ENCODE data around the gene MAFB. TPM values are rescaled to one million over a fixed set of nuclear protein-coding genes. Genes with fewer than 3 reads are reported as not detected.

MAFB gene
- total RNA-seq, 1 experiment from 2014 or later = 0.22 TPM

GRCh38 chr20:40710603-40711002, 21.6 kb upstream of the MAFB start:
- CTCF ChIA-PET = interaction anchor here (2.1 kb wide), 1 partner anchor 31 kb away, joined by 4 read pairs; no protein-coding TSS in a partner anchor
- BruUV-seq (replicated peaks) = no TSS peak
- H3K36me3 ChIP-seq (ENCODE audit: control insufficient read depth in 1 of 2, insufficient read depth in 2 of 2, low read length in 2 of 2) = no peaks in the 10 kb centered on the region
- no peak overlapping the region for H2AFZ ChIP-seq (ENCODE audit: low read depth, low read length, poor library complexity, severe bottlenecking)
- POLR2A ChIA-PET = no interaction called here
- no peak overlapping the region for H3K4me2 ChIP-seq (ENCODE audit: low read length)
- H4K20me1 ChIP-seq (ENCODE audit: insufficient read depth) = no peaks in the 10 kb centered on the region
- RAD21 ChIA-PET (ENCODE audit: low non-redundant PET in 1 of 2, low total read pairs in 2 of 2, uncharacterized antibody in 2 of 2, unreplicated experiment in 2 of 2) = no interaction called here
- no peak overlapping the region for H3K4me3 ChIP-seq (replicated peaks in 1 of 2; ENCODE audit: low read depth in 1 of 2, low read length in 2 of 2)
- H3K79me2 ChIP-seq (ENCODE audit: insufficient read depth, low read length) = no peaks in the 10 kb centered on the region
- H3K9me2 ChIP-seq (ENCODE audit: insufficient read depth) = no peaks in the 10 kb centered on the region
- no peak for TF ChIP-seq EGR1 (IDR thresholded peaks at IDR 0.05; ENCODE audit: low read depth)
- no peak for TF ChIP-seq ELF1 (IDR thresholded peaks at IDR 0.05; ENCODE audit: borderline replicate concordance, low read depth)
- H3K27ac ChIP-seq (ENCODE audit: low read depth, low read length) = no peak overlapping the region
- H3K9ac ChIP-seq (ENCODE audit: low read length) = no peak overlapping the region
- intact Hi-C loops (cut with micrococcal nuclease) = no loop called here
- ATAC-seq (no peak), DNase-seq (ENCODE audit: low read depth, low spot score) (no peak)
- no peaks in the 10 kb centered on the region for H3K9me3 ChIP-seq (ENCODE audit: control insufficient read depth in 1 of 2, insufficient read depth in 1 of 2, low read depth in 1 of 2, low read length in 2 of 2)
- H3K27me3 ChIP-seq (ENCODE audit: insufficient read depth, low read length) = peaks cover 11% of the 10 kb centered on the region; the same call in 1 of the 2 replicates
- peaks cover 0 to 6% of the 10 kb centered on the region in 2 experiments; a peak in 2 of 4 replicates for H3K4me1 ChIP-seq (ENCODE audit: control insufficient read depth in 1 of 2, insufficient read depth in 2 of 2, low read length in 2 of 2)

GRCh38 chr20:40706977-40707582, 18.0 kb upstream of the MAFB start:
- peak; percentile 100 for ATAC-seq
- DNase-seq (ENCODE audit: low read depth, low spot score) = peak; percentile 33
- Histone ChIP-seq H3K4me3 (replicated peaks in 1 of 2; ENCODE audit: low read depth in 1 of 2, low read length in 2 of 2) (no peak overlapping the region), H3K36me3 (ENCODE audit: control insufficient read depth in 1 of 2, insufficient read depth in 2 of 2, low read length in 2 of 2) (no peaks in the 10 kb centered on the region), H3K27me3 (ENCODE audit: insufficient read depth, low read length) (peaks cover 9% of the 10 kb centered on the region; the same call in 1 of the 2 replicates), H3K9ac (ENCODE audit: low read length) (no peak overlapping the region), H3K79me2 (ENCODE audit: insufficient read depth, low read length) (no peaks in the 10 kb centered on the region), H3K9me2 (ENCODE audit: insufficient read depth) (no peaks in the 10 kb centered on the region), H3K4me1 (ENCODE audit: control insufficient read depth in 1 of 2, insufficient read depth in 2 of 2, low read length in 2 of 2) (peaks cover 0 to 6% of the 10 kb centered on the region in 2 experiments; a peak in 2 of 4 replicates), H3K27ac (ENCODE audit: low read depth, low read length) (no peak overlapping the region), H3K9me3 (ENCODE audit: control insufficient read depth in 1 of 2, insufficient read depth in 1 of 2, low read depth in 1 of 2, low read length in 2 of 2) (no peaks in the 10 kb centered on the region), H3K4me2 (ENCODE audit: low read length) (peak overlapping the region; percentile 11), H4K20me1 (ENCODE audit: insufficient read depth) (no peaks in the 10 kb centered on the region), H2AFZ (ENCODE audit: low read depth, low read length, poor library complexity, severe bottlenecking) (no peak overlapping the region)
- ChIA-PET RAD21 (ENCODE audit: low non-redundant PET in 1 of 2, low total read pairs in 2 of 2, uncharacterized antibody in 2 of 2, unreplicated experiment in 2 of 2) (interaction anchor here in 1 of 2 experiments (1.4 kb wide), 1 partner anchor 239 kb away, joined by 3 read pairs; no protein-coding TSS in a partner anchor), POLR2A (no interaction called here), CTCF (interaction anchor here (1.2 to 1.4 kb wide), 4 partner anchors 22 to 256 kb away, joined by 4 to 7 read pairs (median 5); no protein-coding TSS in a partner anchor)
- intact Hi-C loops (cut with micrococcal nuclease) = no loop called here
- BruUV-seq (replicated peaks) = no TSS peak
- TF ChIP-seq ELF1 (IDR thresholded peaks at IDR 0.05; ENCODE audit: borderline replicate concordance, low read depth) = no peak
- TF ChIP-seq RAD21 (IDR thresholded peaks at IDR 0.05; ENCODE audit: low read depth) = 0 out of 2 replicates have a peak, but pooled peaks have one; percentile 10
- peak; percentile 14 to 61 (median 57); a peak in 4 of 6 replicates for TF ChIP-seq CTCF (IDR thresholded peaks at IDR 0.05 in 2 of 3, conservative IDR thresholded peaks at IDR 0.05 in 1 of 3; ENCODE audit: borderline replicate concordance in 1 of 3, insufficient read depth in 1 of 3, low read depth in 2 of 3, low read length in 2 of 3)
